Gastrocnemius medialis (tissue), 4 donors: Measurements from ENCODE around the gene UBE2D4. TPM values are rescaled to one million over a fixed set of nuclear protein-coding genes. Genes with fewer than 3 reads are reported as not detected.

Source experiments
- ATAC-seq, 2 donors: fragments of 150-250 bp; one replicate each; pipeline ENCODE4 v1.9.1; 2016
- DNase-seq, 2 donors: peaks; one replicate each; pipeline ENCODE4 v3.0.0-alpha.2; 2019
- H3K27ac ChIP-seq, 4 donors: fragments of 200-600 bp; sonication (generic); 1 replicate in 1 of 4; 2 replicates in 3 of 4; pipeline ENCODE4 v1.5.1; 2016 to 2018; ENCODE audit warnings: mild to moderate bottlenecking in 2 of 4, moderate library complexity in 1 of 4
- H3K27me3 ChIP-seq, 3 donors: fragments of 200-600 bp; sonication (generic) in 2 of 3; 1 replicate in 1 of 3; 2 replicates in 2 of 3; pipeline versions ENCODE4 v1.5.1 to v1.6.0; 2016 to 2019; ENCODE audit warnings: mild to moderate bottlenecking in 1 of 3, moderate library complexity in 1 of 3
- H3K36me3 ChIP-seq, 2 donors: fragments of 200-600 bp; sonication (generic) in 1 of 2; one replicate each; pipeline ENCODE4 v1.5.1; 2017 to 2018
- H3K4me1 ChIP-seq, 2 donors: fragments of 200-600 bp; sonication (generic) in 1 of 2; one replicate each; pipeline ENCODE4 v1.5.1; 2016 to 2017; ENCODE audit warnings: mild to moderate bottlenecking in 2 of 2
- H3K4me3 ChIP-seq, 4 donors: fragments of 200-600 bp; sonication (generic) in 3 of 4; 1 replicate in 1 of 4; 2 replicates in 3 of 4; pipeline ENCODE4 v1.5.1; 2016 to 2019; ENCODE audit warnings: mild to moderate bottlenecking in 2 of 4
- H3K9me3 ChIP-seq, 3 donors: fragments of 200-600 bp; sonication (generic) in 2 of 3; 1 replicate in 1 of 3; 2 replicates in 2 of 3; pipeline ENCODE4 v1.5.1; 2016 to 2019
- CTCF ChIP-seq, 5 experiments: fragments of 450-650 bp in 3 of 5; fragments of 200-600 bp in 2 of 5; sonication (generic) in 2 of 5; IDR thresholded peaks in 4 of 5; conservative IDR thresholded peaks in 1 of 5; 1 replicate in 4 of 5; 2 replicates in 1 of 5; pipeline ENCODE4 v1.5.1; 2016 to 2019; ENCODE audit warnings: antibody characterized with exemption in 5 of 5, mild to moderate bottlenecking in 3 of 5, moderate library complexity in 3 of 5
- POLR2A ChIP-seq, 2 donors: fragments of 450-650 bp; IDR thresholded peaks; one replicate each; pipeline ENCODE4 v1.6.1; 2017; ENCODE audit warnings: antibody characterized with exemption in 2 of 2, mild to moderate bottlenecking in 2 of 2, moderate library complexity in 2 of 2
- in situ Hi-C, 4 donors: fragments of 200-750 bp; cut with MboI; loops; one replicate each; pipeline versions ENCODE4 v1.15.0 to v1.8.0; 2017; ENCODE audit warnings: low sequenced_read_pairs in 4 of 4
- intact Hi-C: fragments of 100-400 bp; cut with DNase I; formaldehyde crosslinking; loops from one replicate; pipeline ENCODE4 v1.15.1; 2023; ENCODE audit warnings: low total_unique reads
- total RNA-seq, 4 donors: library from RNA; depleted of rRNA; stranded (reverse); fragments of >200 nt; gene quantifications; one replicate each; pipeline versions ENCODE4 v1.1.0 to v1.2.3, GENCODE V29; 2016

Gene UBE2D4
- 100 to 1,000 TPM in 2 of 4 donors, 10 to 100 TPM in 2; 71.0 to 116 (median 105) TPM for total RNA-seq

GRCh38 chr7:43925984-43926797 is at the start of gene UBE2D4:
Gene UBE2D4, plus strand, starts transcription at chr7:43926436. Its CDS starts 97 bp downstream, at chr7:43926533.
- Histone ChIP-seq H3K4me1 (peaks cover 15 to 20% of the 10 kb centered on the region in 2 donors), H3K27me3 (no peaks in the 10 kb centered on the region), H3K4me3 (peak within 1 kb of the TSS; percentile 65 to 79 (median 70)), H3K27ac (peak within 1 kb of the TSS; percentile 92 to 95 (median 94)), H3K9me3 (no peaks in the 10 kb centered on the region), H3K36me3 (no peaks in the 10 kb centered on the region)
- ATAC-seq = peak; percentile 91 to 94
- intact Hi-C loops (loop anchor here (1.0 to 2.0 kb wide), 2 partner anchors 19 to 57 kb away; partner anchors contain the start of genes MRPS24 and URGCP), in situ Hi-C loops (no loop called here)
- peak; percentile 77 to 90 for DNase-seq
- peak; percentile 97 to 98 for TF ChIP-seq POLR2A (IDR thresholded peaks at IDR 0.05)
- TF ChIP-seq CTCF (IDR thresholded peaks at IDR 0.05 in 4 of 5, conservative IDR thresholded peaks at IDR 0.05 in 1 of 5) = no peak

GRCh38 chr7:43876976-43877745 is 49.1 kb upstream of the UBE2D4 start:
- Histone ChIP-seq H3K36me3 (peaks cover 0 to 64% of the 10 kb centered on the region in 2 donors), H3K27ac (peak overlapping the region; percentile 67 to 83 (median 78)), H3K9me3 (no peaks in the 10 kb centered on the region), H3K4me1 (peaks cover 40 to 48% of the 10 kb centered on the region in 2 donors), H3K27me3 (no peaks in the 10 kb centered on the region), H3K4me3 (no peak overlapping the region)
- DNase-seq = no peak
- in situ Hi-C loops = no loop called here
- no peak for ATAC-seq
- TF ChIP-seq POLR2A (IDR thresholded peaks at IDR 0.05) (no peak), CTCF (IDR thresholded peaks at IDR 0.05 in 4 of 5, conservative IDR thresholded peaks at IDR 0.05 in 1 of 5) (no peak)
- intact Hi-C loops = loop anchor here (10.0 kb wide), 1 partner anchor 618 kb away; the partner anchor contains the start of gene NUDCD3

- intact Hi-C loops (loop anchor here (10.0 kb wide), 1 partner anchor 617 kb away; the partner anchor contains the start of gene NUDCD3), in situ Hi-C loops (no loop called here)
- ATAC-seq = peak; percentile 40 to 82
- TF ChIP-seq POLR2A (IDR thresholded peaks at IDR 0.05) (no peak), CTCF (IDR thresholded peaks at IDR 0.05 in 4 of 5, conservative IDR thresholded peaks at IDR 0.05 in 1 of 5) (no peak)
- Histone ChIP-seq H3K4me1 (peaks cover 31 to 42% of the 10 kb centered on the region in 2 donors), H3K27me3 (no peaks in the 10 kb centered on the region), H3K9me3 (no peaks in the 10 kb centered on the region), H3K4me3 (no peak overlapping the region), H3K27ac (peak overlapping the region; percentile 67 to 83 (median 78)), H3K36me3 (peaks cover 0 to 64% of the 10 kb centered on the region in 2 donors)
- peak in 1 of 2 donors; percentile 65 for DNase-seq
Observed at GRCh38 chr7:43877968-43878864, 48.0 kb upstream of the UBE2D4 start.

DNA sequence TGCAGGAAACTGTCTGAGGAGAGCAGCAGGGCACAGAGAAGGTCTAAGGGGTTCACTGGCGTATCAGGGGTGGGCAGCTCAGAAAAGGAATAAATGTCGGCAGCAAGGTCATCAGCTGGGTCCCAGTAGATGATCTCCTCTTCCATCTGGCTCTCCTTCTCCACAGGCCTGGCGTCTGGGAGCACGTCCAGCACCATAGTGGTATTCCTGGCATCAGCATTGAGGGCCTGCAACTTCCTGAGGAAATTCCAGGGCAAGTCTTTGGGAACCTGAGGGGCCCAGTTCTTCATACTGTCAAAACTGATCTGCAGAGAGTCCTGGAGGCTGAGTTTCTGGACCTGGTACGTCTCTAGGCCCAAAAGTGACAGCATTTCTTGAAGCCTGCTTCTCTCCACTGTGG is 47.4 kb upstream of the UBE2D4 start:
- no peak for TF ChIP-seq POLR2A (IDR thresholded peaks at IDR 0.05)
- TF ChIP-seq CTCF (IDR thresholded peaks at IDR 0.05 in 4 of 5, conservative IDR thresholded peaks at IDR 0.05 in 1 of 5) = no peak
- peaks cover 25 to 37% of the 10 kb centered on the region in 2 donors for H3K4me1 ChIP-seq
- H3K27ac ChIP-seq = peak overlapping the region; percentile 67 to 83 (median 78)
- DNase-seq (peak in 1 of 2 donors; percentile 30), ATAC-seq (peak in 1 of 2 donors; percentile 26)
- in situ Hi-C loops = no loop called here
- H3K4me3 ChIP-seq = no peak overlapping the region
- no peaks in the 10 kb centered on the region for H3K9me3 ChIP-seq
- H3K36me3 ChIP-seq = peaks cover 0 to 64% of the 10 kb centered on the region in 2 donors
- intact Hi-C loops = loop anchor here (10.0 kb wide), 1 partner anchor 616 kb away; the partner anchor contains the start of gene NUDCD3
- H3K27me3 ChIP-seq = no peaks in the 10 kb centered on the region
